Activated CD4-positive, alpha-beta T cell treated with anti-CD3 and anti-CD28 coated beads, Interleukin-2, amount 10 ng/mL, durations not matched to agents 7 days and 5 days (primary cell): ENCODE results near the gene SRRM3. TPM values are rescaled to one million over a fixed set of nuclear protein-coding genes. Genes with fewer than 3 reads are reported as not detected.

Experiments used
- CTCF ChIA-PET: fragments of 350-600 bp; sonication (Branson Sonifier 250); formaldehyde crosslinking; loops from one replicate; lab custom pipeline; 2021; ENCODE audit warnings: antibody characterized with exemption; lab: Charles Lee
- POLR2A ChIA-PET: fragments of 350-600 bp; sonication (Branson Sonifier 250); formaldehyde crosslinking; loops from one replicate; lab custom pipeline; 2021; ENCODE audit warnings: antibody characterized with exemption; lab: Charles Lee
- DNase-seq: peaks from one replicate; pipeline ENCODE4 v3.0.0-alpha.2; 2020
- H3K27ac Mint-ChIP-seq: one replicate; pipeline ENCODE4 v1.8.0; 2021; ENCODE audit warnings: mild to moderate bottlenecking, moderate library complexity, mixed read lengths
- H3K27me3 Mint-ChIP-seq: one replicate; pipeline ENCODE4 v1.8.0; 2021; ENCODE audit warnings: mixed read lengths
- H3K36me3 Mint-ChIP-seq: one replicate; pipeline ENCODE4 v1.8.0; 2021; ENCODE audit warnings: low read depth, mixed read lengths
- H3K4me1 Mint-ChIP-seq: one replicate; pipeline ENCODE4 v1.8.0; 2021; ENCODE audit warnings: mixed read lengths
- H3K4me3 Mint-ChIP-seq: one replicate; pipeline ENCODE4 v1.8.0; 2021; ENCODE audit warnings: mild to moderate bottlenecking, moderate library complexity, mixed read lengths
- H3K9me3 Mint-ChIP-seq: one replicate; pipeline ENCODE4 v1.8.0; 2021; ENCODE audit warnings: mixed read lengths
- total RNA-seq, 2 experiments: library from RNA; stranded (reverse); gene quantifications; one replicate each; pipeline ENCODE4 v1.2.3, GENCODE V29; 2021

Gene SRRM3
- total RNA-seq, 2 experiments from 2014 or later = not detected

DNA sequence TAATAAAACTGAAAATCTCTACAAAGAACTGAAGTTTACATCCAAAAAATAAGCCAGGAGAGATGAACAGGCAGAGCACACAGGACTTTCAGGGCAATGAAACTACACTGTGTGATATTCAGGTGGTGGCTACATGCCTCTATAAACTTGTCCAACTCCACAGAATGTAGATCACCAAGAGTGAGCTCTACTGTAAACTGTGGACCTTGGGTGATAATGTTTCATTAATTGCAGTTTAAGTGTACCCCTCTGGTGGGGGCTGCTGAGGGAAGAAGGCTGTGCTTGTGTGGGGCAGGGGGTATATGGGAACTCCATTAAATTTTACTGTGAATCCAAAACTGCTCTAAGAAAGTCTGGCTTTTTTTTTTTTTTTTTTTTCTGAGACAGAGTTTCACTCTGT lies 134.4 kb downstream of the SRRM3 start:
- ChIA-PET POLR2A (no interaction called here), CTCF (interaction anchor here (1.0 kb wide), 1 partner anchor 17 kb away, joined by 3 read pairs; no protein-coding TSS in a partner anchor)
- no peaks in the 10 kb centered on the region for H3K9me3 Mint-ChIP-seq
- no peak overlapping the region for H3K27ac Mint-ChIP-seq
- peaks cover 19% of the 10 kb centered on the region for H3K36me3 Mint-ChIP-seq
- peaks cover 33% of the 10 kb centered on the region for H3K4me1 Mint-ChIP-seq
- H3K4me3 Mint-ChIP-seq = no peak overlapping the region
- H3K27me3 Mint-ChIP-seq = no peaks in the 10 kb centered on the region
- DNase-seq = no peak

Other genes with a start within 250 kb of the SRRM3 start
- gene TMEM120A, start 207.3 kb upstream of the SRRM3 start, total RNA-seq = 10 to 100 TPM; 17.3 to 19.9 TPM
- gene STYXL1, start 153.9 kb upstream of the SRRM3 start, total RNA-seq = 10 to 100 TPM; 39.1 to 40.3 TPM
- 100 to 1,000 TPM; 136 to 149 TPM for gene MDH2, start 153.8 kb upstream of the SRRM3 start, total RNA-seq
- gene HSPB1, start 100.8 kb downstream of the SRRM3 start, total RNA-seq = 10 to 100 TPM; 27.0 to 28.1 TPM
- 10 to 100 TPM; 68.0 to 75.1 TPM for gene YWHAG, start 157.1 kb downstream of the SRRM3 start, total RNA-seq
- under 1 TPM; 0.32 to 0.60 TPM for gene SSC4D, start 207.8 kb downstream of the SRRM3 start, total RNA-seq
- gene ZP3, start 223.1 kb downstream of the SRRM3 start, total RNA-seq = 1 to 10 TPM; 1.0 to 1.1 TPM